ENCODE data around the gene ARPC3. TPM values are rescaled to one million over a fixed set of nuclear protein-coding genes. Genes with fewer than 3 reads are reported as not detected.
A peak's percentile ranks its signal among the peaks of the same experiment; 100 is the strongest.

Gene ARPC3
- total and polyA plus RNA-seq, 9 of the 15 experiments (the other 6 are each of a cell fraction or from before 2014, with no cell fraction given), result 74.2 to 575 (median 345) TPM

DNA sequence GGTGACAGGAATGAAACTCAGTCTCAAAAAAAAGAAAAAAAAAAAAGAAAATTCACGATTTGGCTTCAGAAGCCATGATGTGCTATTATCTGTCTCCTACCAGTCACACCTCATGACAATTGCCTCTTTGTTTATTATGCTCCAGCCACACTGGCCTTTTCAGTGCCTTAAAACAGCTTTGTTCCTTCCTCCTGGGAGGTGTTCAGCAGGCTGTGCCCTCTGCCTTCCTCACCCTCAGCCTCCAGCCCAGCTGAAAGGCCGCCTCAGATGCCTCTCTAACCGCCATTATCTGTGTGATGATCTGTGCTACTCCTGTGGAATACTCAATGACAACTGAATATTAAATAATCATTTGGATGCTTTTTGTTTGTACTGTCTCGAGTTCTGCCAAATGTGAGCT lies 8.6 kb upstream of the ARPC3 start:
- no peaks in the 10 kb centered on the region for H3K9me3 ChIP-seq (replicated peaks; ENCODE audit: control insufficient read depth, insufficient read depth, low read depth, low read length)
- no peaks in the 10 kb centered on the region for H3K27me3 ChIP-seq (ENCODE audit: control insufficient read depth in 2 of 2, insufficient read depth in 2 of 2, low read length in 2 of 2)
- peaks cover 75% of the 10 kb centered on the region for H3K36me3 ChIP-seq (ENCODE audit: control insufficient read depth, insufficient read depth, low read length)
- intact Hi-C loops (cut with micrococcal nuclease), result no loop called here
- no peak overlapping the region for H3K4me2 ChIP-seq (ENCODE audit: insufficient read depth, low read length)
- no peak for FAIRE-seq
- ATAC-seq, result no peak
- no peak overlapping the region for H3K9ac ChIP-seq (ENCODE audit: insufficient read depth in 1 of 2, low read depth in 2 of 2, low read length in 2 of 2)
- no TSS peak for BruUV-seq (replicated peaks)
- no peak overlapping the region for H3K27ac ChIP-seq (ENCODE audit: extremely low read depth, low read depth, low read length)
- no peak overlapping the region for H2AFZ ChIP-seq (ENCODE audit: low read depth, low read length)
- 85% methylated on average over 4 of the region's 4 CpGs for WGBS (ENCODE audit: insufficient coverage, low coverage, missing lambda C conversion rate)
- no peaks in the 10 kb centered on the region for H3K9me1 ChIP-seq (ENCODE audit: control insufficient read depth, insufficient read depth, low read length)
- TF ChIP-seq, protein P1, sequence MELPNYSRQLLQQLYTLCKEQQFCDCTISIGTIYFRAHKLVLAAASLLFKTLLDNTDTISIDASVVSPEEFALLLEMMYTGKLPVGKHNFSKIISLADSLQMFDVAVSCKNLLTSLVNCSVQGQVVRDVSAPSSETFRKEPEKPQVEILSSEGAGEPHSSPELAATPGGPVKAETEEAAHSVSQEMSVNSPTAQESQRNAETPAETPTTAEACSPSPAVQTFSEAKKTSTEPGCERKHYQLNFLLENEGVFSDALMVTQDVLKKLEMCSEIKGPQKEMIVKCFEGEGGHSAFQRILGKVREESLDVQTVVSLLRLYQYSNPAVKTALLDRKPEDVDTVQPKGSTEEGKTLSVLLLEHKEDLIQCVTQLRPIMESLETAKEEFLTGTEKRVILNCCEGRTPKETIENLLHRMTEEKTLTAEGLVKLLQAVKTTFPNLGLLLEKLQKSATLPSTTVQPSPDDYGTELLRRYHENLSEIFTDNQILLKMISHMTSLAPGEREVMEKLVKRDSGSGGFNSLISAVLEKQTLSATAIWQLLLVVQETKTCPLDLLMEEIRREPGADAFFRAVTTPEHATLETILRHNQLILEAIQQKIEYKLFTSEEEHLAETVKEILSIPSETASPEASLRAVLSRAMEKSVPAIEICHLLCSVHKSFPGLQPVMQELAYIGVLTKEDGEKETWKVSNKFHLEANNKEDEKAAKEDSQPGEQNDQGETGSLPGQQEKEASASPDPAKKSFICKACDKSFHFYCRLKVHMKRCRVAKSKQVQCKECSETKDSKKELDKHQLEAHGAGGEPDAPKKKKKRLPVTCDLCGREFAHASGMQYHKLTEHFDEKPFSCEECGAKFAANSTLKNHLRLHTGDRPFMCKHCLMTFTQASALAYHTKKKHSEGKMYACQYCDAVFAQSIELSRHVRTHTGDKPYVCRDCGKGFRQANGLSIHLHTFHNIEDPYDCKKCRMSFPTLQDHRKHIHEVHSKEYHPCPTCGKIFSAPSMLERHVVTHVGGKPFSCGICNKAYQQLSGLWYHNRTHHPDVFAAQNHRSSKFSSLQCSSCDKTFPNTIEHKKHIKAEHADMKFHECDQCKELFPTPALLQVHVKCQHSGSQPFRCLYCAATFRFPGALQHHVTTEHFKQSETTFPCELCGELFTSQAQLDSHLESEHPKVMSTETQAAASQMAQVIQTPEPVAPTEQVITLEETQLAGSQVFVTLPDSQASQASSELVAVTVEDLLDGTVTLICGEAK (IDR thresholded peaks at IDR 0.05), result no peak
- TF ChIP-seq, protein P1 (CRISPR knock-in tag; IDR thresholded peaks at IDR 0.05), result no peak
- TF ChIP-seq ZNF239 (CRISPR knock-in tag; IDR thresholded peaks at IDR 0.05) (peak; percentile 67), CREM (IDR thresholded peaks at IDR 0.05; ENCODE audit: low read depth) (no peak), KLF13 (tag; IDR thresholded peaks at IDR 0.05; ENCODE audit: borderline replicate concordance, low read depth) (no peak), CLOCK (CRISPR knock-in tag; IDR thresholded peaks at IDR 0.05; ENCODE audit: borderline replicate concordance) (no peak)
- peaks cover 2 to 11% of the 10 kb centered on the region in 2 experiments; a peak in 4 of 5 replicates for H3K4me1 ChIP-seq (replicated peaks in 1 of 2; ENCODE audit: control insufficient read depth in 2 of 2, insufficient read depth in 2 of 2, low read length in 2 of 2)
- POLR2A ChIA-PET, result interaction anchor here (0.6 to 1.2 kb wide), 4 partner anchors 9 to 111 kb away, joined by 3 to 4 read pairs (median 3); partner anchors contain the start of genes ARPC3, FAM216A and GPN3
- in situ Hi-C loops (cut with MboI), result no loop called here
- H4K20me1 ChIP-seq (replicated peaks; ENCODE audit: control insufficient read depth, insufficient read depth, low read length), result no peaks in the 10 kb centered on the region
- DNase-seq (ENCODE audit: extremely low read depth in 1 of 4, low spot score in 3 of 4), result no peak
- CTCF ChIA-PET (ENCODE audit: low intra/inter-chr PET ratio), result no interaction called here
- H3K79me2 ChIP-seq (ENCODE audit: control insufficient read depth, insufficient read depth, low read length), result peaks cover 9% of the 10 kb centered on the region; the same call in 2 of the 3 replicates
- H3K4me3 ChIP-seq, result no peak overlapping the region
